ENCODE data around the gene SELENOI.
"Not testable (repeated sequence)": the region's sequence is repeated elsewhere in the genome, so short reads cannot be mapped to it uniquely, and the experiment has no call there.

The SELENOI gene

GRCh38 chr2:26300234-26300925 is 45.6 kb upstream of the SELENOI start:
- ChIA-PET POLR2A (no interaction called here), CTCF (interaction anchor here (0.9 to 1.5 kb wide), 3 partner anchors 9 to 13 kb away, joined by 3 read pairs; no protein-coding TSS in a partner anchor)
- DNase-seq (ENCODE audit: extremely low spot score): no peak
- TF ChIP-seq, protein P1, sequence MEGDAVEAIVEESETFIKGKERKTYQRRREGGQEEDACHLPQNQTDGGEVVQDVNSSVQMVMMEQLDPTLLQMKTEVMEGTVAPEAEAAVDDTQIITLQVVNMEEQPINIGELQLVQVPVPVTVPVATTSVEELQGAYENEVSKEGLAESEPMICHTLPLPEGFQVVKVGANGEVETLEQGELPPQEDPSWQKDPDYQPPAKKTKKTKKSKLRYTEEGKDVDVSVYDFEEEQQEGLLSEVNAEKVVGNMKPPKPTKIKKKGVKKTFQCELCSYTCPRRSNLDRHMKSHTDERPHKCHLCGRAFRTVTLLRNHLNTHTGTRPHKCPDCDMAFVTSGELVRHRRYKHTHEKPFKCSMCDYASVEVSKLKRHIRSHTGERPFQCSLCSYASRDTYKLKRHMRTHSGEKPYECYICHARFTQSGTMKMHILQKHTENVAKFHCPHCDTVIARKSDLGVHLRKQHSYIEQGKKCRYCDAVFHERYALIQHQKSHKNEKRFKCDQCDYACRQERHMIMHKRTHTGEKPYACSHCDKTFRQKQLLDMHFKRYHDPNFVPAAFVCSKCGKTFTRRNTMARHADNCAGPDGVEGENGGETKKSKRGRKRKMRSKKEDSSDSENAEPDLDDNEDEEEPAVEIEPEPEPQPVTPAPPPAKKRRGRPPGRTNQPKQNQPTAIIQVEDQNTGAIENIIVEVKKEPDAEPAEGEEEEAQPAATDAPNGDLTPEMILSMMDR (IDR thresholded peaks at IDR 0.05; ENCODE audit: control extremely low read depth, extremely low read depth, low read depth, missing control alignments): no peak

- TF ChIP-seq, protein P1 (IDR thresholded peaks at IDR 0.05; ENCODE audit: control extremely low read depth, extremely low read depth, low read depth, missing control alignments): no peak
- ChIA-PET CTCF (interaction anchor here (1.5 kb wide), 1 partner anchor 13 kb away, joined by 3 read pairs; no protein-coding TSS in a partner anchor), POLR2A (no interaction called here)
- no peak for DNase-seq (ENCODE audit: extremely low spot score)
Observed at GRCh38 chr2:26302846-26303245, 43.1 kb upstream of the SELENOI start.

GRCh38 chr2:26305094-26305493 is 40.8 kb upstream of the SELENOI start:
- DNase-seq (ENCODE audit: extremely low spot score); POLR2A ChIA-PET; CTCF ChIA-PET: not testable (repeated sequence)

DNA sequence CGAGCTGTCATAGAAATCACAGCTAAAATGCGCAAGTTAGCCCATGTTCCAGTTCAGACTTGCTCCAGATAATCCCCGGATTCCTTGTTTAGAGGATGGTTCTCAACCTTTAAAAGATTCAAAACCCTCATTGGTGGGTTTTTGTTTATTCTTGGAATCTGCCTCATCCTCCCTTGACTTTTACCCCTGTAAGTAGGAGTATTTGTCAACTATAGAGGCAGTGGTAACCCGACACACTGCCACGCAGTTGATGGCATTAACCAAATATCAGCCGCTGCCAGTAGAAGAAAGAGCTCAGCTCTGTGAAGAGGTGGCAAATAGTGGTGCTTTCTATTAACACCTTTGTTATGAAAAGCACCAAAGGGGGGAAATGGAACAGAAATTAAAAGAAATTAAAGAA is 40.4 kb upstream of the SELENOI start:
- TF ChIP-seq, protein P1 (IDR thresholded peaks at IDR 0.05; ENCODE audit: control extremely low read depth, extremely low read depth, low read depth, missing control alignments): no peak
- ChIA-PET POLR2A (no interaction called here), CTCF (no interaction called here)
- DNase-seq (ENCODE audit: extremely low spot score): no peak

GRCh38 chr2:26309921-26310320 is 36.0 kb upstream of the SELENOI start:
- POLR2A ChIA-PET: no interaction called here
- DNase-seq (ENCODE audit: extremely low spot score): no peak
- CTCF ChIA-PET: interaction anchor here (1.2 to 1.8 kb wide), 3 partner anchors 11 to 17 kb away, joined by 3 read pairs; no protein-coding TSS in a partner anchor
- TF ChIP-seq, protein P1 (IDR thresholded peaks at IDR 0.05; ENCODE audit: control extremely low read depth, extremely low read depth, low read depth, missing control alignments): no peak

DNA sequence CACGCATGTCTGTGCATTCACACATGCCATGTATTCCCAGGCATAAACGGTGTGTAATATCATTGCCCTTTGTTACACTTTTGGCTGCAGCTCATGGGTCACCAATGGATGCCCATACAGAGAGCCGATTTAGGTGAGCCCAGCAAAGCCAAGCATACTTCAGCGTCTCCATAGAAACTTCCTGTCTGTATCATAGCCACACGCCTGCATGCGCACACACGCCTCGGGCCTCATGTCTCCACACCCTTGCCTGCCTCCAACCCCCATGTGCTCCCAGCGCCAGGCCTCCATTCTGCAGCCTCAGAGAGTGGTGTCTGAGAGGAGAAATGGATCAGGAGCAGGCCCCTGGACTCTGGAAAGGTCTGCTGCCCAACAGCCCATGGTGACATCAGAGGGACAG is 33.5 kb upstream of the SELENOI start:
- ChIA-PET CTCF (interaction anchor here (1.3 kb wide), 2 partner anchors 11 to 19 kb away, joined by 3 read pairs; no protein-coding TSS in a partner anchor), POLR2A (no interaction called here)
- peak; percentile 10 for DNase-seq (ENCODE audit: extremely low spot score)
- TF ChIP-seq, protein P1 (IDR thresholded peaks at IDR 0.05; ENCODE audit: control extremely low read depth, extremely low read depth, low read depth, missing control alignments): no peak

GRCh38 chr2:26313446-26313845 is 32.5 kb upstream of the SELENOI start:
- DNase-seq (ENCODE audit: extremely low spot score): peak; percentile 8
- TF ChIP-seq, protein P1 (IDR thresholded peaks at IDR 0.05; ENCODE audit: control extremely low read depth, extremely low read depth, low read depth, missing control alignments): no peak
- POLR2A ChIA-PET: no interaction called here
- CTCF ChIA-PET: interaction anchor here (1.1 to 1.3 kb wide), 3 partner anchors 12 to 129 kb away, joined by 3 read pairs; no protein-coding TSS in a partner anchor

All from GM10248 (cell line).